GM19455 (cell line): ENCODE results near the gene CPNE6.
"Not testable (repeated sequence)": the region's sequence is repeated elsewhere in the genome, so short reads cannot be mapped to it uniquely, and the experiment has no call there.

Experiments
- ATAC-seq: cut with Tn5 transposase; IDR thresholded peaks from one replicate; pipeline ENCODE4 v1.9.1; 2021; ENCODE audit not compliant: unreplicated experiment

Gene CPNE6

GRCh38 chr14:24102357-24103048 is 31.1 kb downstream of the CPNE6 start:
- no peak for ATAC-seq

GRCh38 chr14:24103451-24103850 is 32.1 kb downstream of the CPNE6 start:
- ATAC-seq: no peak

GRCh38 chr14:24105609-24106239 is 34.4 kb downstream of the CPNE6 start:
- not testable (repeated sequence) for ATAC-seq

DNA sequence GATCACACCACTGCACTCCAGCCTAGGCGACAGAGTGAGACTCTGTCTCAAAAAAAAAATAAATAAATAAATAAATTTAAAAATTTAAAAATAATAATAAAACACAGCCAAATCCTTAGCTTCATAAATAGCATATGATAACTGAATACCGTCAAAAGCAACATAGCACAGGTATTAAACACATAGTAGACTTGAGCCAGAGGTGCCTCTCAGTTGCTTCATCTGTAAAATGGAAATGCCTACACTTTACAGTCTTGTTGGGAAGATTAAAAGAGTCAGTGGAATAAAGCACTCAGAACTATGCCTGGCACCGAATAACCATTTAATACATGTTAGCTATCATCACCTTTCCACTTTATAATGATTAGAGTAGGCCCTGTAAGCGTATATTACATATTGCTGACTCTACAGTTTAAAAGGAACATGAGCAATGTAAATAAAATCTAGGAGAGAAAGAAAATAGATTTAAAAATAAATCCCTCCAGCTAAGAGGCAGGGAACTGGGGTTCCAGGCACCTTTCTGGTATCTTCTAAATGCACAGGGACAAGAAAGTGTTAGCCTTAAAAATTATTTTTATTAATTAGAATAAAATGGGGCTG is 35.4 kb downstream of the CPNE6 start:
- ATAC-seq: no peak

GRCh38 chr14:24108336-24108874 is 37.0 kb downstream of the CPNE6 start:
- ATAC-seq: peak; percentile 38

DNA sequence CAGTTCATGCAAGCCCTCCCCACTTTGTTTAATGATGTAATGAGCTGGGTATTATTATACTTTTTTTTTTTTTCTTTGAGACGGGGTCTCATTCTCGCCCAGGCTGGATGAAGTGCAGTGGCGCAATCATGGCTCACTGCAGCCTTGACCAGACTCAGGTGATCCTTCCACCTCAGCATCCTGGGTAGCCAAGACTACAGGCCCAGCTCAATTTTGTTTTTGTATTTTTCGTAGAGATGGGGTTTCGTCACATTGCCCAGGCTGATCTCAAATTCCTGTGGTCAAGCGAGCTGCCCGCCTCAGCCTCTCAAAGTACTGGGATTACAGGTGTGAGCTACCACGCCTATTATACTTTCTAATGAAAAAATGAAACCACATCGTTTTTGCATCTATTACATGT is 38.7 kb downstream of the CPNE6 start:
- ATAC-seq: no peak

- ATAC-seq: no peak
These were observed 39.2 kb downstream of the CPNE6 start for GRCh38 chr14:24110523-24110922.

- no peak for ATAC-seq
These were observed 42.0 kb downstream of the CPNE6 start for GRCh38 chr14:24113379-24113800.

DNA sequence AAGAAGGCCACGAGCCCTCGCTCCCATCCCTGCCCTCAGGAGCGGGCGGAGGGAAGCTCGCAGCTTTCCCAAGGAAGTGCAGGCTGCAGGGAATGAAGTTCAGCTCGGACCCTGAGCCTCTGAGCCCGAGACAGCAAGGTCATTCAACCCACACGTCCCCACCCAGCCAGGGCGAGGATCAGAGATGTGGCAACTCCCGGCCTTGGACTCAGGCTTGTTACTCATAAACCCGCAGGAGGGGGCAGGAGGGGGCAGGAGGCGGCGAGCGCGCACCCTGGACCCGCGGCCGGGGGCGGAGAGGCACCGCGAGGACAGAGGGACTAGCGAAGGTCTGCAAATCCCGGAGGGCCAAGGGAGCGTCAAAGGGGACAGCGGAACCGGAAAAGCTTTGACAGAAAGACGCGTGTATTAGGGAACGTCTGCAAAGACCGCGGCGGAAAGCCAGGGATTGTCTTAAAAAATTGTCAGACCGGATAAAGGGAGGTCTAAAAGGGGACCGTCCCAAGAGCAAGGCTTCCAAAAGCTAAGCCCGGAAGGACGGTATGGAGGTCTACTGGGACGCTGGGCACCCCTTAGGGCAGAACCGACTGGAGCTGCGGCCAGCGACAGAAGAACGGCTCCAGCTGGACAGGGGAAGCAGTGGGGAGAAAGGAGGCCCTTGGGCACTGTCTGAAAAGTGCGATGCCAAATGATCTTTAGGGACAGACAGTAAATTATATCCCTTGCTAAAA is 42.6 kb downstream of the CPNE6 start:
- ATAC-seq: peak; percentile 32

DNA sequence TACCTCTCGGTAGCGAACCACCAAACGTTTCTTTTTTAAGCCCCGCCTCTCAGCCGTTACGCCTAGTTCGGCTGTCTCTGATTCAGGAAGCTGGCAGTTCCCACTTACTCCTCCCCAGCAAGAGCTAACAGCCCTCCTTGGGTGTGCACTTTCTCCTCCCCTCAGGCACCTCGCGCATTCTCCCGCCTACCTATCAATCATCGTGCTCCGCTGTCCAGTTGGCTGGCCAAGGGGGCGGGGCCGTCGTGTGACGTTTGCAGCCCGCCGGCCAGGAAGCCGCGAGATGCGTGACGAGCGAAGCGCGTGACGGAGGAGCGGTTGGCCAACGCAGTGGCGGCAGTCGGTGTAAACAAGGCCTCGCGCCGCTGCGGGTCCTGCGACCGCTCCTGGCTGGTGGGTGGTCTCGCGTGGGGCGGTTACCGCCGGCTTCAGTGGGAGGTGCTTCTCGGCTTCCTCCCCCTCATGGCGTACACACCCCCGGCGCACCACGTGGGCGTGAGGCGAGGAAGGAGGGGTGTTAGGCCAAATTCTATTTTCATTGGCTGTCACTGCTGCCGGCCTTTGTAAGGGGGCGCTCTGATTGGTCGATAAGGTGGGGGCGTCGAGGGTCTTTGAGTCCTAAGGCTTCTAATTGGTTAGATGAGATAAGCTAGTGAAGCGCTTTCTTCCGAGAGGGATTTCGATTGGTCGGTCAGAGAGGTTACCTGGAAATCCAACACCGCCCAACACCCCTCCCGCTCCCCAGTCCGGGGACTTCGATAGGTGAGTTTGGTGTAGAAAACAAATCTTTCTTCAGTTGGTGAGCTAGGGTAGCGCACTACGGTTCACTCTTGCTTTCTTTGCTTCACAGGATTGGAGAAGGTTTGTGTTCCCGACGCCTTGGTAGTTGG is 43.4 kb downstream of the CPNE6 start, which contains the start of the genes DCAF11 and NRL:
Gene DCAF11 (plus strand): TSS at position 246 of the 890 bp plus-strand sequence. CDS start 818 bp downstream, outside the sequence.
Gene NRL (minus strand): TSS at position 418 of the 890 bp plus-strand sequence. CDS start 32,101 bp downstream, outside the sequence.
- ATAC-seq: peak; percentile 89

DNA sequence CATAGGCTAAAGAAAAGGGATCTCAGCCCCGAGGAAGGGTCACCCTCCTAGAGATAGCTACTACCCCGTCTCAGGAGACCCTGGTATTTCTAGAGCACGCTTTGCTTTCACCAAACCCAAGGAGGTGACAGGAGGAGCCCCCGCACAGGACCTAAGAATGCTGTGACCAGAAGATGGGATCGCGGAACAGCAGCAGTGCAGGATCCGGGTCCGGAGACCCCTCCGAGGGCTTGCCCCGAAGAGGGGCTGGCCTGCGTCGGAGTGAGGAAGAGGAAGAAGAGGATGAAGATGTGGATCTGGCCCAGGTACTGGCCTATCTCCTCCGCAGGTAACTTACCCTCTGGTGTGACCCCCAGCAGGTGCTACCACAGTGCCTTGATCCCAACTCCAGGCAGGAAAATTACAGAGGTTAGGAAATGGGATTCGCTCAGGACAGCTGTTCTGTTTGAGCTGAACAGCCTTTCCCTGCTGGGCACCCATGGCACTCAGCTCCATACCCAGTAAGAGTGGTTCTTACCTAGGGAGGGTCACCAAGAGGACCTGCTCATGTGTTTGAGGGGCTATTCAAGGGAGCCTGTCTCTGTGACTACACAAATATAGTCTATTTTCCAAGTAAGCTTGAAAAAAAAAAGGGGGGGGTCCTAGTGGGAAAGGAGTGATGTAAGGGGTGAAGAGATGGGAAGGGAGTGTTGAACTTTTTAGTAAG is 44.2 kb downstream of the CPNE6 start:
- ATAC-seq: no peak

- ATAC-seq: no peak
These were observed 44.9 kb downstream of the CPNE6 start for GRCh38 chr14:24116128-24116814.

DNA sequence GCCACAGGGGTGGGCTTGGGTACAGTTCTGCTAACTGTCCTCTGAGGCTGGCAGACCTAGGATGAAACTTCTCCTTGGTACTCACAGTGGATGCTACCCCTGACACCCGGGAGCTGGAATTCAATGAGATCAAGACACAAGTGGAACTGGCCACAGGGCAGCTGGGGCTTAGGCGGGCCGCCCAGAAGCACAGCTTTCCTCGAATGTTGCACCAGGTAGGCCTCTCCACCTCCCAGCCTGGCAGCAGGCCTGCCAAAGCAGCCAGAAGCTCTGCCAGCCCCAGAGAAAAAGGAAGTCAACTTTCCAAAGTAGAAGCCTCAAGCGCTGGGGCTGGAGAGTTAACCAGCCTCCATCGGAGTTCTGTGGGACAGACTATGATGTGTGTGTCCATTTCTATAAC is 45.8 kb downstream of the CPNE6 start:
- no peak for ATAC-seq

GRCh38 chr14:24119691-24120090 is 48.3 kb downstream of the CPNE6 start:
- ATAC-seq: no peak

- no peak for ATAC-seq
These were observed 49.8 kb downstream of the CPNE6 start for GRCh38 chr14:24121210-24121609.

GRCh38 chr14:24122416-24122815 is 51.1 kb downstream of the CPNE6 start:
- no peak for ATAC-seq

DNA sequence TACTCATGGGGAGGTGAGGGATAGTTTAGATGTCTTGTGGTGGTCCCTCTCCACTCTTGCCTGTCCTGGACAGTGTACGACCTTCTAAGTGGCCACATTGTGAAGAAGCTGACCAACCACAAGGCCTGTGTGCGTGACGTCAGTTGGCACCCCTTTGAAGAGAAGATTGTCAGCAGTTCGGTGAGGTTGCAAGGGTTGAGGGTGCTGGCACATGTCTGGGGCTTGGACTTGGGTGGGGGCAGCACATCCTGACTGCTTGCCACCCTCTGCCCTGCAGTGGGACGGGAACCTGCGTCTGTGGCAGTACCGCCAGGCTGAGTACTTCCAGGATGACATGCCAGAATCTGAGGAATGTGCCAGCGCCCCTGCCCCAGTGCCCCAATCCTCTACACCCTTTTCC is 51.5 kb downstream of the CPNE6 start:
- ATAC-seq: no peak

DNA sequence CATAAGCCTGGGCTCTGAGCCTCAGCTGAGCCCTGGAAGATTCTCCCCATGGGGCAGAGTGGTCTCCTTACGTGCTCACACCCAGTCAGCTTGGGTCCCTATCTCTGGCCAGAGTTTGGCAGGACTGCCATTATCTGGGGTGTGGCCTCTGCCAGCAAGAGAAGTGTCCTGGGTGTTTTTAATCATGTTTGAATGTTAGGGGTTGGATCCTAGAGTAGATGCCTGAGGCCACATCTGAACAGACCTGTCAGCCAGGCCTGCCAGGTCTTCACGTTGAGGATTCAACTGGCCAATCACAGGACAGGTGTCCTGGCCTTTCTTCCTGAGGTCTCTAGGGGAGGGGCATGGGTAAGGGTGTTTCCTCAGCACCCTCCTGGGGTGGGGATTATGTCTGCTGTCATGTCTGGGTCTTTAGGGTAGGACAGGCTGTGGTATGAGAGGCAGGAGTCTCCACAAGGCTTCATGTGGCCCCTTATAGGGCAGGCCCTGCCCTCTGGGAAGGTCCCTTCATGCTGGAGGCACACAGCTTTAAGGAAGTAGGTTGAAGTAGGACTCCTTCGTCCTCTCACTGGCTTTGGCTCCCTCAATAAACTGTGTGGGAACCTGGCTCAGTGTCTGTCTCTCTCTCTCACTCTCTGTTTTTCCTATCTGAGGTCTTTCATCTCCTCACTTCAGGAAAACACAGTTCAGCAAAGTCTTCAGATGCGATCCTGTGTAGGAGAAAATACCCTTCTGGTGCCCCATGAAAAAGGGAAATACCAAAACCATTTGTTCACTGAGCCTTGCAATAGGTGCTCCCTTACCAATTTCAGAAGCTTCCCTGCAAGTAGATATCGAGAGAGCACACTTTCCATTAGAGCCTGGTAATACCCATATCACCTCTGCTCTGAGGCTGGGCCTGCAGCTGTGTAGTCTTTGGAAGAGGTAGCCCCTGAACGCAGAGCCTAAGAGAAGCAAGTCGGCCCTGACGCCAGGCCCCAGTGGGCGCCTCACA is 52.4 kb downstream of the CPNE6 start:
- no peak for ATAC-seq
